Measurements from ENCODE around the gene GCK. TPM values are rescaled to one million over a fixed set of nuclear protein-coding genes. Genes with fewer than 3 reads are reported as not detected.

GCK gene
- total and polyA plus RNA-seq, 2 donors (not counting 1 experiment from before 2014, with no cell fraction given), result 0.22 to 0.24 TPM

- Histone ChIP-seq H3K9me3 (ENCODE audit: control extremely low read depth in 1 of 3, control insufficient read depth in 2 of 3, insufficient read depth in 1 of 3, low read length in 2 of 3) (no peaks in the 10 kb centered on the region), H3K4me1 (ENCODE audit: control insufficient read depth in 2 of 2, insufficient read depth in 2 of 2, low read length in 2 of 2) (peaks cover 18 to 27% of the 10 kb centered on the region in 2 donors), H2AFZ (ENCODE audit: insufficient read depth, low read depth, low read length, poor library complexity, severe bottlenecking) (no peak overlapping the region), H3K9ac (ENCODE audit: low read length) (no peak overlapping the region), H4K20me1 (ENCODE audit: control insufficient read depth, insufficient read depth, low read length, poor library complexity, severe bottlenecking) (no peaks in the 10 kb centered on the region), H3K27ac (ENCODE audit: low read length in 2 of 2) (no peak overlapping the region), H3K79me2 (ENCODE audit: control insufficient read depth, insufficient read depth, low read length) (peaks cover 9% of the 10 kb centered on the region), H3K27me3 (replicated peaks in 1 of 4; ENCODE audit: control extremely low read depth in 1 of 4, control insufficient read depth in 3 of 4, insufficient read depth in 4 of 4, low read length in 3 of 4) (peaks cover 0 to 11% (median 2%) of the 10 kb centered on the region in 4 experiments), H3K4me3 (ENCODE audit: control extremely low read depth in 1 of 5, extremely low read depth in 1 of 5, insufficient read depth in 1 of 5, low read depth in 2 of 5, low read length in 4 of 5) (no peak overlapping the region), H3K36me3 (replicated peaks in 1 of 2; ENCODE audit: control extremely low read depth in 1 of 2, control insufficient read depth in 1 of 2, extremely low read depth in 1 of 2, insufficient read depth in 2 of 2, low read length in 1 of 2) (peaks cover 0 to 18% of the 10 kb centered on the region in 2 experiments), H3K4me2 (replicated peaks; ENCODE audit: low read depth, low read length, poor library complexity, severe bottlenecking) (no peak overlapping the region)
- no peak overlapping the region for H3K27ac Mint-ChIP-seq
- no peaks in the 10 kb centered on the region for H3K9me3 Mint-ChIP-seq (ENCODE audit: insufficient read depth)
- 87% methylated on average over 15 of the region's 21 CpGs for WGBS (ENCODE audit: insufficient coverage)
- DNase-seq, result no peak
- no peaks in the 10 kb centered on the region for H3K27me3 Mint-ChIP-seq
- CTCF ChIA-PET, result interaction anchor here (0.6 to 0.7 kb wide), 2 partner anchors 42 to 733 kb away, joined by 3 read pairs; no protein-coding TSS in a partner anchor
- ATAC-seq (ENCODE audit: low read depth), result no peak
- no peak overlapping the region for H3K4me3 Mint-ChIP-seq
- TF ChIP-seq EZH2 (IDR thresholded peaks at IDR 0.05; ENCODE audit: borderline replicate concordance, insufficient read depth, low read depth, low read length, poor library complexity, severe bottlenecking) (no peak), CTCF (IDR thresholded peaks at IDR 0.05) (no peak)
- intact Hi-C loops (cut with micrococcal nuclease), result no loop called here
- POLR2A ChIA-PET, result no interaction called here
- H3K4me1 Mint-ChIP-seq, result peaks cover 21% of the 10 kb centered on the region
Observed at GRCh38 chr7:44107961-44108767, 81.1 kb downstream of the GCK start.
